Tibial nerve (tissue), 4 donors: ENCODE measurements around the gene SLC25A34. TPM values are rescaled to one million over a fixed set of nuclear protein-coding genes. Genes with fewer than 3 reads are reported as not detected.
"Not testable (repeated sequence)": the region's sequence is repeated elsewhere in the genome, so short reads cannot be mapped to it uniquely, and the experiment has no call there.

Experiments
- DNase-seq, 2 donors: peaks; one replicate each; pipeline ENCODE4 v3.0.0-alpha.2; 2019; ENCODE audit warnings: low spot score in 2 of 2
- H3K27ac ChIP-seq, 4 donors: fragments of 200-600 bp; sonication (generic) in 3 of 4; one replicate each; pipeline ENCODE4 v1.5.1; 2017 to 2019; ENCODE audit warnings: mild to moderate bottlenecking in 1 of 4
- H3K27me3 ChIP-seq, 2 donors: fragments of 200-600 bp; sonication (generic) in 1 of 2; one replicate each; pipeline versions ENCODE4 v1.5.1 to v1.6.0; 2017 to 2019
- H3K36me3 ChIP-seq, 3 donors: fragments of 200-600 bp; sonication (generic); one replicate each; pipeline ENCODE4 v1.5.1; 2018 to 2019
- H3K4me1 ChIP-seq, 4 donors: fragments of 200-600 bp; sonication (generic) in 3 of 4; one replicate each; pipeline ENCODE4 v1.5.1; 2017 to 2019
- H3K4me3 ChIP-seq, 4 donors: fragments of 200-600 bp; sonication (generic) in 3 of 4; one replicate each; pipeline ENCODE4 v1.5.1; 2017 to 2019; ENCODE audit warnings: mild to moderate bottlenecking in 1 of 4, moderate library complexity in 1 of 4
- H3K9me3 ChIP-seq, 4 donors: fragments of 200-600 bp; sonication (generic) in 3 of 4; one replicate each; pipeline ENCODE4 v1.5.1; 2017 to 2019
- EP300 ChIP-seq, 2 donors: sonication (generic); formaldehyde crosslinking; IDR thresholded peaks; one replicate each; pipeline ENCODE4 v1.6.1; 2017; ENCODE audit warnings: antibody characterized with exemption in 2 of 2, mild to moderate bottlenecking in 1 of 2
- POLR2A ChIP-seq, 2 donors: fragments of 450-650 bp; IDR thresholded peaks; one replicate each; pipeline ENCODE4 v1.6.1; 2017; ENCODE audit warnings: antibody characterized with exemption in 2 of 2, mild to moderate bottlenecking in 2 of 2, moderate library complexity in 2 of 2
- WGBS, 2 donors: methylation state at CpG; one replicate each; pipeline ENCODE4 v1.1.5; 2018; 5-methylcytosine and 5-hydroxymethylcytosine counted together
- total RNA-seq, 4 donors: library from RNA; depleted of rRNA; stranded (reverse); fragments of >200 nt; gene quantifications; one replicate each; pipeline ENCODE4 v1.1.0, GENCODE V29; 2016
- TF ChIP-seq, protein P1 (sequence below), 5 experiments: fragments of 200-600 bp in 3 of 5; fragments of 450-650 bp in 2 of 5; sonication (generic) in 3 of 5; IDR thresholded peaks; one replicate each; pipeline ENCODE4 v1.5.1; 2016 to 2019; ENCODE audit warnings: antibody characterized with exemption in 5 of 5, mild to moderate bottlenecking in 3 of 5, moderate library complexity in 2 of 5

SLC25A34 gene
- total RNA-seq, 4 donors from 2014 or later, result 2.8 to 23.7 (median 3.3) TPM

DNA sequence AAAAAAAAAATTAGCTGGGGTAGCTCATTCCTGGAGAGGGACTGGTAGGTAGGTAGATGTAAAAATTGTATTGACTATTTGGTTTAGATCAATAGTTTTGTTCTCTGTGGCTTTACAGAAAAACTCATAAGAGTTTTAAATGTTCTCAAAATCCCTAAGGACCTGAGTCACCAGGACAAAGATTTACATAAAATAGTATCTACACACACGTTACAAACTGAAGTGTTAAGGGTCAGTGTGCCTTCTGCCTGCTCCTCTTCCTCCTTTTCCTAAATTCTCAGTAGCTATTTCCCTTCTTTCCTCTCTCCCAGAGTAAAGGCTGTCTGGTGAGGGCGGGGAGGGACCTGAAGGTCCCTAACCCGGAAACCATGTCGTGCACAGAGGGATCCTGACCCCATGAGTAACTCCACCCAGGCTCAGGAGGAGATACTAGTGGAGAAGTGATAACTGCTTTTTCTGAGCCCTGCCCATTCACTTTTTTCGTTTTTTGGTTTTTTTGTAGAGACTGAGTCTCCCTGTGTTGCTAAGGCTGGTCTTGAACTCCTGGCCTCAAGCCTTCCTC, 43.9 kb upstream of the SLC25A34 start:
- Histone ChIP-seq H3K4me1 (peaks cover 0 to 65% (median 24%) of the 10 kb centered on the region in 4 donors), H3K36me3 (peaks cover 0 to 17% (median 0%) of the 10 kb centered on the region in 3 donors), H3K27me3 (no peaks in the 10 kb centered on the region), H3K4me3 (no peak overlapping the region), H3K27ac (peak overlapping the region in 3 of 4 donors; percentile 4 to 27 (median 26)), H3K9me3 (no peaks in the 10 kb centered on the region)
- WGBS, 2 donors, result 56% methylated on average over 5 of the region's 5 CpGs
- TF ChIP-seq POLR2A (IDR thresholded peaks at IDR 0.05) (no peak), EP300 (IDR thresholded peaks at IDR 0.05) (no peak)
- TF ChIP-seq, protein P1, sequence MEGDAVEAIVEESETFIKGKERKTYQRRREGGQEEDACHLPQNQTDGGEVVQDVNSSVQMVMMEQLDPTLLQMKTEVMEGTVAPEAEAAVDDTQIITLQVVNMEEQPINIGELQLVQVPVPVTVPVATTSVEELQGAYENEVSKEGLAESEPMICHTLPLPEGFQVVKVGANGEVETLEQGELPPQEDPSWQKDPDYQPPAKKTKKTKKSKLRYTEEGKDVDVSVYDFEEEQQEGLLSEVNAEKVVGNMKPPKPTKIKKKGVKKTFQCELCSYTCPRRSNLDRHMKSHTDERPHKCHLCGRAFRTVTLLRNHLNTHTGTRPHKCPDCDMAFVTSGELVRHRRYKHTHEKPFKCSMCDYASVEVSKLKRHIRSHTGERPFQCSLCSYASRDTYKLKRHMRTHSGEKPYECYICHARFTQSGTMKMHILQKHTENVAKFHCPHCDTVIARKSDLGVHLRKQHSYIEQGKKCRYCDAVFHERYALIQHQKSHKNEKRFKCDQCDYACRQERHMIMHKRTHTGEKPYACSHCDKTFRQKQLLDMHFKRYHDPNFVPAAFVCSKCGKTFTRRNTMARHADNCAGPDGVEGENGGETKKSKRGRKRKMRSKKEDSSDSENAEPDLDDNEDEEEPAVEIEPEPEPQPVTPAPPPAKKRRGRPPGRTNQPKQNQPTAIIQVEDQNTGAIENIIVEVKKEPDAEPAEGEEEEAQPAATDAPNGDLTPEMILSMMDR (IDR thresholded peaks at IDR 0.05), result no peak
- no peak for DNase-seq

DNA sequence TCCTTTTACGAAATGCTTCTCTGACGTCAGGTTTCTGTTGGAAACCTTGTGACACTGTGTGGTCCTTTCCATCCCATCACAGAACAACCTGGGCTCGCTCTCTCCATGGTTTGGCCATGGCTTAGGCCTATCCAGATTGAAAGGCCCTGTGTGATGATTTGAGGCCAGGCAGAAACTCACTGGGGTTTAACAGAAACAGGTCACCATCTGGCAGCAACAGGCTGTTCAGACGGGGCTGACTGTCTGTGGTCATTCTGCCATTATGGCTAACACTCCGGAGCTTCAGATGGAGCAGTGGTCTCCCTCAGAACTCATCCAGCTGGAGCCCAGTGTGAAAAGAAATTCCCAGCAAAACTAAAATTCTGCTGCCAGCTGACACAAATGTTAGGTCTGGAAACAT, 42.7 kb upstream of the SLC25A34 start:
- H3K27ac ChIP-seq, result peak overlapping the region in 1 of 4 donors; percentile 32
- H3K9me3 ChIP-seq, result no peaks in the 10 kb centered on the region
- no peak overlapping the region for H3K4me3 ChIP-seq
- H3K36me3 ChIP-seq, result peaks cover 0 to 17% (median 0%) of the 10 kb centered on the region in 3 donors
- no peaks in the 10 kb centered on the region for H3K27me3 ChIP-seq
- peaks cover 0 to 70% (median 34%) of the 10 kb centered on the region in 4 donors for H3K4me1 ChIP-seq
- 84 to 90% methylated on average over 5 of the region's 5 CpGs for WGBS, 2 donors
- TF ChIP-seq EP300 (IDR thresholded peaks at IDR 0.05), result no peak
- TF ChIP-seq, protein P1 (IDR thresholded peaks at IDR 0.05), result no peak
- TF ChIP-seq POLR2A (IDR thresholded peaks at IDR 0.05), result no peak
- DNase-seq, result no peak

DNA sequence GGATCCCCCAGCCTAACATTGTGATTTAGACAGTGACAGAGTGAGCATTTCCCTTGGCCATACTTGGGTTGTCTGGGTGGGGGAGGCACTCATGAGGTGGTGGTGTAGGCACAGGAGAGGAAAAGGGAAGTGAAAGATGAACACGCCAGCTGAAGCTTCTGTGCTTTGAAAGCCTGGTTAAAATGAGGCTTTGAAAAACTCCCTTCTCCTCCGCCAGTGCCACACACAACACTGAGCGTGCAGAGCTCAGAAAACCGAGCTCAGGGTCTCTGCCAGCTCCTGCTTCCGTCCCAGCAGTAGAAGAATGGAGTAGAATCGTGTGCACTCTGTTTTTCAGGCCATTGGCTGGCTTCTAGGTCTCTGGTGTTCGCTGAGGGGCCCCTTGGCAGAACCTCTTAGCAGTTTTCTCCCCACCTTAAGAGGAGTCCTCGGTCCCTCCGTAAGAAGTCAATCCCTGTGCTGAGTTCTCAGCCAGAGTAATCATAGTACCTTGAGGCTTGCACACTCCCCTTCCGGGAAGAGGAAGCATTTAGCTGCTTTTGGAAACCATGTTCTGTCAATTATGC, 39.0 kb upstream of the SLC25A34 start:
- Histone ChIP-seq H3K36me3 (peaks cover 0 to 7% (median 0%) of the 10 kb centered on the region in 3 donors), H3K4me1 (peaks cover 0 to 71% (median 30%) of the 10 kb centered on the region in 4 donors), H3K27ac (peak overlapping the region in 3 of 4 donors; percentile 59 to 64 (median 62)), H3K9me3 (no peaks in the 10 kb centered on the region), H3K27me3 (no peaks in the 10 kb centered on the region), H3K4me3 (peak overlapping the region in 1 of 4 donors; percentile 9)
- DNase-seq, result no peak
- peak in 1 of 2 donors; percentile 15 for TF ChIP-seq EP300 (IDR thresholded peaks at IDR 0.05)
- no peak for TF ChIP-seq POLR2A (IDR thresholded peaks at IDR 0.05)
- TF ChIP-seq, protein P1 (IDR thresholded peaks at IDR 0.05), result no peak
- WGBS, 2 donors, result 54 to 60% methylated on average over 10 of the region's 10 CpGs

DNA sequence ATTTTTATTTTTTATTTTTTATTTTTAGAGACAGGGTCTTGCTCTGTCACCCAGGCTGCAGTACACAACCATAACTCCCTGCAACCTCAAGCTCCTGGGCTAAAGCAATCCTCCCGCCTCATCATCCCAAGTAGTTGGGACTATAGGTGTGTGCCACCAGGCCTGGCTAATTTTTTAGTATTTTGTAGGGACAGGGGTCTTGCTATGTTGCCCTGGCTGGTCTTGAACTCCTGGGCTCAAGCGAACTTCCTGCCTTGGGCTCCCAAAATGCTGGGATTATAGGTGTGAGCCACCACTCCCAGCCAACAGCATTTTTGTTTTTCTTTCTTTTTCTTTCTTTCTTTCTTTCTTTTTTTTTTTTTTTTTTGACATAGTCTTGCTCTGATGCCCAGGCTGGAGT, 37.9 kb upstream of the SLC25A34 start:
- 97 to 100% methylated on average over 2 of the region's 2 CpGs for WGBS, 2 donors
- Histone ChIP-seq H3K36me3 (peaks cover 0 to 7% (median 0%) of the 10 kb centered on the region in 3 donors), H3K27me3 (no peaks in the 10 kb centered on the region), H3K27ac (peak overlapping the region in 1 of 4 donors; percentile 7), H3K4me1 (peaks cover 0 to 73% (median 31%) of the 10 kb centered on the region in 4 donors), H3K4me3 (no peak overlapping the region), H3K9me3 (no peaks in the 10 kb centered on the region)
- no peak for TF ChIP-seq POLR2A (IDR thresholded peaks at IDR 0.05)
- no peak for TF ChIP-seq EP300 (IDR thresholded peaks at IDR 0.05)
- TF ChIP-seq, protein P1 (IDR thresholded peaks at IDR 0.05), result no peak
- DNase-seq, result no peak

DNA sequence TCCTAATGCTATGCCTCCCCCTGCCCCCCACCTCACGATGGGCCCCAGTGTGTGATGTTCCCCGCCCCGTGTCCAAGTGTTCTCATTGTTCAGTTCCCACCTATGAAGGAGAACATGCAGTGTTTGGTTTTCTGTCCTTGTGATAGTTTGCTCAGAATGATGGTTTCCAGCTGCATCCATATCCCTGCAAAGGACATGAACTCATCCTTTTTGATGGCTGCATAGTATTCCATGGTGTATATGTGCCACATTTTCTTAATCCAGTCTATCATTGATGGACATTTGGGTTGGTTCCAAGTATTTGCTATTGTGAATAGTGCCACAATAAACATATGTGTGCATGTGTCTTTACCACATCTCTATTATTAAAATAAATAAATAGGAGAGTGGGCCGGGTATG, 36.7 kb upstream of the SLC25A34 start:
- not testable (repeated sequence) for DNase-seq

More for the DNA sequence above, 36.7 kb upstream of the SLC25A34 start:
- H3K4me1 ChIP-seq, result peaks cover 0 to 76% (median 38%) of the 10 kb centered on the region in 4 donors
- H3K27me3 ChIP-seq, H3K9me3 ChIP-seq, H3K4me3 ChIP-seq, H3K36me3 ChIP-seq, H3K27ac ChIP-seq: not testable (repeated sequence)
- 95 to 97% methylated on average over 4 of the region's 4 CpGs for WGBS, 2 donors
